Psoas muscle (tissue), 8 donors: ENCODE results near the gene BCAT1. TPM values are rescaled to one million over a fixed set of nuclear protein-coding genes. Genes with fewer than 3 reads are reported as not detected.

Experiments
- ATAC-seq, 4 donors: fragments of 200-7000 bp; cut with Tn5 transposase; one replicate each; pipeline ENCODE4 v1.9.1; 2020; ENCODE audit warnings: moderate library complexity in 3 of 4, mild to moderate bottlenecking in 2 of 4
- DNase-seq, 2 donors: peaks; one replicate each; pipeline ENCODE4 v3.0.0-alpha.2; 2020
- H3K27ac ChIP-seq: fragments of 200-600 bp; one replicate; pipeline ENCODE4 v1.8.0; 2022
- H3K27me3 ChIP-seq, 3 donors: fragments of 200-600 bp in 1 of 3; one replicate each; pipeline versions ENCODE4 v1.6.1 to v1.8.0; 2013 to 2022; ENCODE audit warnings: low read length in 2 of 3, mild to moderate bottlenecking in 2 of 3, moderate library complexity in 1 of 3; ENCODE audit not compliant: insufficient read depth in 3 of 3
- H3K36me3 ChIP-seq, 2 donors: fragments of 200-600 bp in 1 of 2; one replicate each; pipeline versions ENCODE4 v1.6.1 to v1.8.0; 2013 to 2022; ENCODE audit warnings: low read depth in 1 of 2, mild to moderate bottlenecking in 1 of 2, moderate library complexity in 1 of 2; ENCODE audit not compliant: insufficient read depth in 1 of 2
- H3K4me1 ChIP-seq: fragments of 200-600 bp; one replicate; pipeline ENCODE4 v1.8.0; 2022
- H3K4me3 ChIP-seq: fragments of 200-600 bp; one replicate; pipeline ENCODE4 v1.8.0; 2022; ENCODE audit warnings: mild to moderate bottlenecking
- H3K9me3 ChIP-seq: fragments of 200-600 bp; one replicate; pipeline ENCODE4 v1.8.0; 2022
- CTCF ChIP-seq: fragments of 200-600 bp; IDR thresholded peaks from one replicate; pipeline ENCODE4 v1.8.0; 2022; ENCODE audit warnings: antibody characterized with exemption
- WGBS, 3 donors: extraction: QIAGEN DNeasy Blood & Tissue Kit; methylation state at CpG; one replicate each; pipeline versions ENCODE4 v1.1.6 to v1.1.7; 2013; 5-methylcytosine and 5-hydroxymethylcytosine counted together
- intact Hi-C, 2 donors: fragments of 100-400 bp; cut with DNase I; formaldehyde crosslinking; loops; one replicate each; pipeline versions ENCODE4 v1.11.0 to v1.14.2; 2022
- polyA plus RNA-seq, 3 donors: library from polyadenylated mRNA; stranded (reverse); fragments of 200-250 nt; gene quantifications; one replicate each; pipeline ENCODE4 v1.2.3, GENCODE V29; 2013
- total RNA-seq, 4 donors: library from RNA; stranded (reverse); fragmentation: NEBNext Ultra II Directional in 2 of 4; extraction: Animal tissue kit (Norgen Biotek cat#: 25700) in 2 of 4; gene quantifications; one replicate each; pipeline versions ENCODE4 v1.2.1 to v1.2.4, GENCODE V29; 2021 to 2023
- donor health status: healthy with polysubstance abuse.
- donor health status: DM: no; HTN: no; CAD: no; lungs with moderate emphysema.
- donor health status: Bipolar disorder and iron deficiency.
- donor health status: healthy.
- donor health status: DM: yes; HTN: yes; CAD: no.
- donor health status: DM: no; HTN: no; CAD: no.
- donor health status: DM: no; HTN: no; CAD: no.
- donor health status: DM: yes; HTN: yes; CAD: no.

Gene BCAT1
- total and polyA plus RNA-seq, 7 donors = 0.30 to 3.8 (median 2.7) TPM

- WGBS, 3 donors = 53 to 79% (median 66%) methylated on average over 2 of the region's 2 CpGs
- H3K4me1 ChIP-seq = no peaks in the 10 kb centered on the region
- H3K4me3 ChIP-seq = no peak overlapping the region
- H3K36me3 ChIP-seq = no peaks in the 10 kb centered on the region
- ATAC-seq (no peak), DNase-seq (no peak)
- no peak for TF ChIP-seq CTCF
- intact Hi-C loops = no loop called here
- H3K27ac ChIP-seq = no peak overlapping the region
- no peaks in the 10 kb centered on the region for H3K27me3 ChIP-seq
- H3K9me3 ChIP-seq = no peaks in the 10 kb centered on the region
Measured at GRCh38 chr12:24846689-24847088, 102.2 kb downstream of the BCAT1 start.

DNA sequence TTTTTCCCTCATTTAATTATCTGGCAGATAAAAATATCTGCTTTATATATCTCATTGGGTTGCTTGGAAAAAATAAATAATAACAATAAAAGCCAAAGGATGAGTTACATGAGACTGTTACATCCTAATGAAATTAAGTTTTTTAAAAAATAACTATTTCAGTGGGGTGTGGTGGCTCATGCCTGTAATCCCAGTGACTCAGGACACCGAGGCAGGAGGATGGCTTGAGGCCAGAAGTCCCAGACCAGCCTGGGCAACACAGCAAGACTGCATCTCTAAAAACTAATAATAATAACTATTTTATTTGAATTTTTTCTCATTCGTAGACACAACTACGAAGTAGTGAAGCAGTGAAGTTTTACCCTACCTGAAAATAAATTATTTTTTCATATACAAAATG is 103.3 kb downstream of the BCAT1 start:
- H3K27ac ChIP-seq = no peak overlapping the region
- H3K4me3 ChIP-seq = no peak overlapping the region
- ATAC-seq (no peak), DNase-seq (no peak)
- no peaks in the 10 kb centered on the region for H3K36me3 ChIP-seq
- 68 to 79% (median 73%) methylated on average over 3 of the region's 3 CpGs for WGBS, 3 donors
- intact Hi-C loops = no loop called here
- no peaks in the 10 kb centered on the region for H3K27me3 ChIP-seq
- TF ChIP-seq CTCF = no peak
- H3K9me3 ChIP-seq = no peaks in the 10 kb centered on the region
- no peaks in the 10 kb centered on the region for H3K4me1 ChIP-seq

DNA sequence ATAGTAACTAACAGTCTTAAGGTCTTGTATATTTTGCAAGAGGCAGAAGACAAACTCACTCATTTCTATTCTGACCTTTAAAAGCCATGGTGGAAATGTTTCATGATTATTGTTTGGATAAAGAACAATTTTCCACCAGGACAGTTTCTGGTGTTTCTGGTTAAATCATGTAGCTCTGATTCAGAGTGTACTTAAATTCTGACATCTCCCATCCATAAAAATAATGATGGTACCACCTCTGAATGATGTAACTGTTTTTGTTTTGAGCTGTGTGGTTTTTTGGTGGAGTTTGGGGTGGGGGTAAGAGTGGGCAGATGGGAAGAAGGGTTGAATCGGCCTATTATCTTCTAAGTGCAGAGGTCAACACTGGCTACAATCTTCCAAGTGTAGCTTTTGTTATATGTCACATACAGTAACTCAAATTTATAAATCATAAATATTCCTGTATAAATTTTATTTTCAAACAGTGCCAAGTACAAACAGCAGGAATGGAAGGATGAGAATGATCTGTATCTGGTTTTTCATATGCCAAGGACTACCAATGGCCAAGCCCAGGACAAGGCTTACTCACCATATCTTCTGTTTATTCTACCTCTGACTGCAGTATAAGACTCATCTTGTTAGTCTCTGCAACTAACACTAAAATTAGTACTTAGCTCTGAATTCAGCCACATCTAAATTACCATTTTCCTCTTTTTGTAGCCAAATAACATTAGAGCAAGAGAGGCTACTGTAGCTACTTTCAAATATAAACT is 108.7 kb downstream of the BCAT1 start:
- WGBS, 3 donors = 42 to 73% (median 57%) methylated on average over 1 of the region's 1 CpG
- Histone ChIP-seq H3K4me1 (no peaks in the 10 kb centered on the region), H3K27ac (no peak overlapping the region), H3K4me3 (no peak overlapping the region), H3K27me3 (no peaks in the 10 kb centered on the region), H3K9me3 (no peaks in the 10 kb centered on the region), H3K36me3 (no peaks in the 10 kb centered on the region)
- DNase-seq = no peak
- no peak for ATAC-seq
- intact Hi-C loops = no loop called here
- no peak for TF ChIP-seq CTCF

DNA sequence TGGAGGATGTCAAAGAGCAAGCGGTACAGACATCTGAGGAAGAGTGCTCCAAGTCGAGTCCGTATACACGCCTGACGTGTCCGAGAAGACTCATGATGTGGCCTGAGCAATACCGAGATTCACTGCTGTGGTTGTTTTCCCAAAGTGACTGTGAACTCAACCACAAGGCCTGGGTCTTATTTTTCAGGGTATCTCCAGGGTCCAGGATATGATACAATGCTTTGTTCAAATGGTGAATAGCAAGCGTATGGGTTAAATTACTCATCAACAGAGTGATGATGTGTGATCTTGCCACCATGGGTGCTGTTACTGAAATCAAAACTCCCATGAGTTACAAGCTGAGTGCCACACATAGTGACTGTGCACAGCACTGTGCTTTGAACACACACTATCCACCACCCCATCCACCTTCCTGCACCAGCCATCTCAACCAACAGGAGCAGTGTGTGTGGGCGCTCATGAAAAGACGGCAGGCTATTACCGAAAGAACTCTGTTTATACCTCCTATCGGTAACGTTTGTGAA is 109.6 kb downstream of the BCAT1 start:
- Histone ChIP-seq H3K4me3 (no peak overlapping the region), H3K4me1 (no peaks in the 10 kb centered on the region), H3K36me3 (no peaks in the 10 kb centered on the region), H3K27me3 (no peaks in the 10 kb centered on the region), H3K9me3 (no peaks in the 10 kb centered on the region), H3K27ac (no peak overlapping the region)
- WGBS, 3 donors = 85 to 89% (median 85%) methylated on average over 13 of the region's 13 CpGs
- TF ChIP-seq CTCF = no peak
- ATAC-seq = no peak
- DNase-seq = no peak
- intact Hi-C loops = no loop called here

DNA sequence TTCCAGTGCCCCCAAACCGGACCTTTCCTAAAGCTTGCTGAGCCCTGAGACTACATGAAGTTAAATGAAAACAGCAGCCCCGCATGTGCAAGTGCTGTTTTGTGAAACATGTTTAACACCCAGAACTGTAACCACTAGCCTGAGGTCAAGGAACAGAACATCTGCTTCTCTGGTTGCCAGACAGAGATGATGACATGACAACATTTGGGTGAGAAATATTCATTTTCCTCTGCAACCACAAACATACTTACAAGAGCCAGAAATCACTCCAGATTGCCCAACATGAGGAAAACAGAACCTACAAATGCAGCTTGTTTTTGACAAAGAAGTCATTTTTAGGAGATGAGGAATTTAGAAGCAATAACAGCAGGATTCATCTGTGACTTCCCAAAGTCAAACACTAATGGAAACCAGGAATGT is 110.4 kb downstream of the BCAT1 start:
- H3K27ac ChIP-seq = no peak overlapping the region
- ATAC-seq = peak; percentile 46 to 90 (median 74)
- TF ChIP-seq CTCF = no peak
- H3K9me3 ChIP-seq = no peaks in the 10 kb centered on the region
- peak in 1 of 2 donors; percentile 17 for DNase-seq
- no peaks in the 10 kb centered on the region for H3K27me3 ChIP-seq
- no peaks in the 10 kb centered on the region for H3K4me1 ChIP-seq
- no peaks in the 10 kb centered on the region for H3K36me3 ChIP-seq
- WGBS, 3 donors = 11 to 34% (median 14%) methylated on average over 2 of the region's 2 CpGs
- H3K4me3 ChIP-seq = no peak overlapping the region
- intact Hi-C loops = no loop called here
